SK-N-MC (cell line): ENCODE results near the gene IL6ST.
"Not testable (repeated sequence)": the region's sequence is repeated elsewhere in the genome, so short reads cannot be mapped to it uniquely, and the experiment has no call there.

Experiments used
- DNase-seq: peaks from one replicate; pipeline ENCODE4 v3.0.0-alpha.2; 2011; ENCODE audit warnings: low read depth, low spot score
- H3K27ac ChIP-seq: fragments of 200-600 bp; sonication (generic); 2 replicates; pipeline ENCODE4 v1.5.1; 2016; ENCODE audit warnings: mixed run types
- H3K36me3 ChIP-seq: fragments of 200-600 bp; sonication (generic); 2 replicates; pipeline ENCODE4 v1.6.1; 2017; ENCODE audit warnings: antibody characterized with exemption, low read length, mixed read lengths; ENCODE audit not compliant: insufficient read depth
- H3K4me3 ChIP-seq: fragments of 200-600 bp; sonication (generic); 2 replicates; pipeline ENCODE4 v1.5.1; 2016
- H3K9ac ChIP-seq: fragments of 200-600 bp; sonication (generic); 2 replicates; pipeline ENCODE4 v1.8.0; 2017; ENCODE audit warnings: mixed run types, mixed read lengths; ENCODE audit not compliant: insufficient read length
- H3K9me3 ChIP-seq: fragments of 200-600 bp; sonication (generic); 2 replicates; pipeline ENCODE4 v1.6.1; 2017; ENCODE audit warnings: low read depth, mild to moderate bottlenecking, antibody characterized with exemption, low read length, moderate library complexity, mixed read lengths
- EZH2 ChIP-seq: fragments of 200-600 bp; sonication (generic); IDR thresholded peaks from one replicate; pipeline ENCODE4 v1.6.1; 2017; ENCODE audit warnings: antibody characterized with exemption
- FOXP2 ChIP-seq: optimal IDR thresholded peaks from 2 replicates; pipeline ENCODE3; 2011; ENCODE audit warnings: mild to moderate bottlenecking, moderate library complexity; ENCODE audit not compliant: insufficient read depth; ENCODE audit errors: extremely low read length, control extremely low read depth
- POLR2AphosphoS5 ChIP-seq: IDR thresholded peaks from 2 replicates; pipeline ENCODE4 v1.6.1; 2012; ENCODE audit warnings: mild to moderate bottlenecking, low read depth, low read length, borderline replicate concordance

Gene IL6ST

GRCh38 chr5:56025151-56025885 is 30.6 kb upstream of the IL6ST start:
- Histone ChIP-seq H3K27ac (no peak overlapping the region), H3K36me3 (no peaks in the 10 kb centered on the region), H3K9me3 (0 out of 2 replicates have a peak, but pooled peaks cover 2% of the 10 kb centered on the region), H3K4me3 (no peak overlapping the region), H3K9ac (no peak overlapping the region)
- TF ChIP-seq POLR2AphosphoS5 (no peak), EZH2 (no peak), FOXP2 (no peak)
- no peak for DNase-seq

DNA sequence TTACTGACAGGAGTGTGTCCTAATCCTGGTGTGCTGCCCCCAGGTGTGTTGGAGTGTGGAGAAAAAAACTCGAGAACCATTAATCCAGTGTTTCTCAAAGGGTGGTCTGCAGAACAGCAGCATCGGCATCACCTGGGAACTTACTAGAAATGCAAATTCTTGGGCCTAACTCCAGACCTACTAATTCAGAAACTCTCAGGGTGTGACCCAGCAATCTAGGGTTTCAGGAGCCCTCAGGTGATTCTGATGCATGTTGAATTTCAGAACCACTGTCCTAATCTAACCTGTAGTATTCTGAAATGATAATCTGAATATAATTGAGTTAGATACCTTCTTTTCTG is 30.0 kb upstream of the IL6ST start:
- Histone ChIP-seq H3K4me3 (no peak overlapping the region), H3K36me3 (no peaks in the 10 kb centered on the region), H3K9ac (no peak overlapping the region), H3K9me3 (0 out of 2 replicates have a peak, but pooled peaks cover 2% of the 10 kb centered on the region), H3K27ac (no peak overlapping the region)
- no peak for DNase-seq
- TF ChIP-seq POLR2AphosphoS5 (no peak), EZH2 (no peak)

DNA sequence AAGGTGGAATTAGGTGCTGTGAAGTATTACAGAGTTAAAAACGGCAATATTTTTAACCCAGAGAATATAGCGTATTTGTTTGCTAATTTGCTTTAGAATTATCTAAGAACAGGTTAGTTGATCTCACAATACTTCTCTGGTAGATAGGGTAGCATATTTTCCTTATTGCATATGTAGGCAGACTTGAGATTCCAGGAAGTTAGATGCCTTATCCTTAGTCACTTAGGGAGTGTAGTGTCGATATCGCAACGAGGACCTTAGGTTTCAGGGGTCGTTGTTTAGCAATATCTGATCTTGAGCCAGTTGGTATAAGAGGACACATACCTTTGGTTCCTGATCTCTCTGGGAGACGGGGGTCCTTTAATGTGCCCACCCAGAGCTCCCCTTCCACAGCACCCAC is 28.5 kb upstream of the IL6ST start:
- DNase-seq = no peak
- Histone ChIP-seq H3K4me3 (no peak overlapping the region), H3K9ac (no peak overlapping the region), H3K36me3 (no peaks in the 10 kb centered on the region), H3K9me3 (0 out of 2 replicates have a peak, but pooled peaks cover 2% of the 10 kb centered on the region), H3K27ac (no peak overlapping the region)
- TF ChIP-seq EZH2 (no peak), POLR2AphosphoS5 (no peak), FOXP2 (no peak)

- no peaks in the 10 kb centered on the region for H3K36me3 ChIP-seq
- 0 out of 2 replicates have a peak, but pooled peaks cover 2% of the 10 kb centered on the region for H3K9me3 ChIP-seq
- peak overlapping the region; percentile 41 for H3K4me3 ChIP-seq
- TF ChIP-seq EZH2 = no peak
- TF ChIP-seq POLR2AphosphoS5 = no peak; the same call in 1 of the 2 replicates
- no peak for TF ChIP-seq FOXP2
- H3K9ac ChIP-seq = no peak overlapping the region
- peak overlapping the region; percentile 82 for H3K27ac ChIP-seq
- peak; percentile 64 for DNase-seq
Measured at GRCh38 chr5:56019306-56020272, 24.8 kb upstream of the IL6ST start.

DNA sequence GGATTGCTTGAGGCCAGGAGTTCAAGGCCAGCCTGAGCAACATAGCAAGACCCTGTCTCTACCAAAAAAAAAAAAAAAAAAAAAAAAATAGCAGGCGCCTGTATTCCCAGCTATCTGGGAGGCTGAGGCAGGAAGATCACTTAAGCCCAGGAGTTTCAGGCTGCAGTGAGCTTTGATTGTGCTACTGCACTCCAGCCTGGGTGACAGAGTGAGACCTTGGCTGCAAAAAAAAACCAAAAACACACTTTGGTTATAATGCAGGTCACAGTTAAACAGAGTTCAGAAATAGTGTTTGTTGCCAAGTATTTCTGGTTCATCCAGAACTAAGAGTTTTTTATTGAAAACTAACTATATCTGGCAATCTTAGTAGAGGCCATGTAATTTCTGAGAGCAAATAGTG is 24.1 kb upstream of the IL6ST start:
- Histone ChIP-seq H3K9ac (no peak overlapping the region), H3K27ac (peak overlapping the region; percentile 82; the same call in 1 of the 2 replicates), H3K9me3 (0 out of 2 replicates have a peak, but pooled peaks cover 2% of the 10 kb centered on the region), H3K36me3 (no peaks in the 10 kb centered on the region), H3K4me3 (peak overlapping the region; percentile 41; the same call in 1 of the 2 replicates)
- DNase-seq = no peak
- no peak for TF ChIP-seq FOXP2
- no peak for TF ChIP-seq EZH2
- TF ChIP-seq POLR2AphosphoS5 = no peak

- H3K9ac ChIP-seq, H3K36me3 ChIP-seq, H3K27ac ChIP-seq, H3K9me3 ChIP-seq, DNase-seq, H3K4me3 ChIP-seq: not testable (repeated sequence)
Measured at GRCh38 chr5:56014701-56015100, 19.9 kb upstream of the IL6ST start.

GRCh38 chr5:56013939-56014338 is 19.2 kb upstream of the IL6ST start:
- H3K36me3 ChIP-seq, DNase-seq, H3K4me3 ChIP-seq, H3K9ac ChIP-seq, H3K27ac ChIP-seq, H3K9me3 ChIP-seq: not testable (repeated sequence)

- H3K27ac ChIP-seq = no peak overlapping the region
- no peak for DNase-seq
- no peak overlapping the region for H3K4me3 ChIP-seq
- H3K9ac ChIP-seq = no peak overlapping the region
- no peaks in the 10 kb centered on the region for H3K9me3 ChIP-seq
- TF ChIP-seq FOXP2 = no peak
- TF ChIP-seq POLR2AphosphoS5 = no peak
- no peak for TF ChIP-seq EZH2
- no peaks in the 10 kb centered on the region for H3K36me3 ChIP-seq
Measured at GRCh38 chr5:56012281-56012963, 17.7 kb upstream of the IL6ST start.
